ENCODE results near the gene RPS2. TPM values are rescaled to one million over a fixed set of nuclear protein-coding genes. Genes with fewer than 3 reads are reported as not detected.

Gene RPS2
- total and polyA plus RNA-seq, 2 experiments from 2014 or later, result 1,060 to 1,536 TPM

- TF ChIP-seq EZH2 (IDR thresholded peaks at IDR 0.05; ENCODE audit: insufficient read depth, poor library complexity, severe bottlenecking) (no peak), EZH2phosphoT487 (IDR thresholded peaks at IDR 0.05; ENCODE audit: insufficient read depth, low read depth) (no peak)
- Histone ChIP-seq H3K36me3 (ENCODE audit: low read depth) (no peaks in the 10 kb centered on the region; the same call in 1 of the 2 replicates), H3K9me3 (ENCODE audit: low read depth) (no peaks in the 10 kb centered on the region), H3K4me1 (ENCODE audit: insufficient read depth) (no peaks in the 10 kb centered on the region), H3K27ac (no peak overlapping the region), H3K27me3 (replicated peaks; ENCODE audit: insufficient read depth) (no peaks in the 10 kb centered on the region), H3K9me2 (ENCODE audit: insufficient read depth) (no peaks in the 10 kb centered on the region), H3K79me2 (ENCODE audit: insufficient read depth) (no peaks in the 10 kb centered on the region), H3K4me3 (no peak overlapping the region), H3F3A (ENCODE audit: insufficient read depth) (no peaks in the 10 kb centered on the region), H4K20me1 (ENCODE audit: insufficient read depth) (no peaks in the 10 kb centered on the region), H3K9ac (no peak overlapping the region), H3K4me2 (ENCODE audit: unreplicated experiment) (no peak overlapping the region), H2AFZ (no peak overlapping the region)
- 93% methylated on average over 11 of the region's 11 CpGs for WGBS, 2 experiments (ENCODE audit: low coverage in 1 of 2, low lambda C conversion rate in 2 of 2, missing lambda C conversion rate in 2 of 2)
- no peak for DNase-seq
- in situ Hi-C loops (cut with MboI), result no loop called here
These were observed 27.6 kb downstream of the RPS2 start for GRCh38 chr16:1936945-1937479.

GRCh38 chr16:1933097-1933661 lies 31.4 kb downstream of the RPS2 start:
- Histone ChIP-seq H4K20me1 (ENCODE audit: insufficient read depth) (no peaks in the 10 kb centered on the region), H2AFZ (no peak overlapping the region), H3K4me1 (ENCODE audit: insufficient read depth) (no peaks in the 10 kb centered on the region), H3K27ac (no peak overlapping the region), H3K4me3 (no peak overlapping the region), H3K9me3 (ENCODE audit: low read depth) (no peaks in the 10 kb centered on the region), H3K9me2 (ENCODE audit: insufficient read depth) (no peaks in the 10 kb centered on the region), H3K79me2 (ENCODE audit: insufficient read depth) (no peaks in the 10 kb centered on the region), H3F3A (ENCODE audit: insufficient read depth) (no peaks in the 10 kb centered on the region), H3K9ac (no peak overlapping the region), H3K4me2 (ENCODE audit: unreplicated experiment) (no peak overlapping the region), H3K27me3 (replicated peaks; ENCODE audit: insufficient read depth) (no peaks in the 10 kb centered on the region), H3K36me3 (ENCODE audit: low read depth) (no peaks in the 10 kb centered on the region; the same call in 1 of the 2 replicates)
- no peak for DNase-seq
- TF ChIP-seq EZH2phosphoT487 (IDR thresholded peaks at IDR 0.05; ENCODE audit: insufficient read depth, low read depth) (no peak), EZH2 (IDR thresholded peaks at IDR 0.05; ENCODE audit: insufficient read depth, poor library complexity, severe bottlenecking) (no peak)
- 50 to 57% methylated on average over 23 of the region's 23 CpGs for WGBS, 2 experiments (ENCODE audit: low coverage in 1 of 2, low lambda C conversion rate in 2 of 2, missing lambda C conversion rate in 2 of 2)
- in situ Hi-C loops (cut with MboI), result no loop called here

- no peaks in the 10 kb centered on the region for H3K9me2 ChIP-seq (ENCODE audit: insufficient read depth)
- 70 to 72% methylated on average over 19 of the region's 19 CpGs for WGBS, 2 experiments (ENCODE audit: low coverage in 1 of 2, low lambda C conversion rate in 2 of 2, missing lambda C conversion rate in 2 of 2)
- no peak overlapping the region for H3K27ac ChIP-seq
- no peak overlapping the region for H2AFZ ChIP-seq
- no peaks in the 10 kb centered on the region for H4K20me1 ChIP-seq (ENCODE audit: insufficient read depth)
- no peak overlapping the region for H3K4me3 ChIP-seq
- TF ChIP-seq EZH2phosphoT487 (IDR thresholded peaks at IDR 0.05; ENCODE audit: insufficient read depth, low read depth) (no peak), EZH2 (IDR thresholded peaks at IDR 0.05; ENCODE audit: insufficient read depth, poor library complexity, severe bottlenecking) (no peak)
- H3K9ac ChIP-seq, result no peak overlapping the region
- H3K36me3 ChIP-seq (ENCODE audit: low read depth), result no peaks in the 10 kb centered on the region
- in situ Hi-C loops (cut with MboI), result no loop called here
- DNase-seq, result no peak
- no peaks in the 10 kb centered on the region for H3F3A ChIP-seq (ENCODE audit: insufficient read depth)
- no peaks in the 10 kb centered on the region for H3K4me1 ChIP-seq (ENCODE audit: insufficient read depth)
- H3K79me2 ChIP-seq (ENCODE audit: insufficient read depth), result no peaks in the 10 kb centered on the region
- H3K9me3 ChIP-seq (ENCODE audit: low read depth), result no peaks in the 10 kb centered on the region
- H3K27me3 ChIP-seq (replicated peaks; ENCODE audit: insufficient read depth), result no peaks in the 10 kb centered on the region
- H3K4me2 ChIP-seq (ENCODE audit: unreplicated experiment), result no peak overlapping the region
These were observed 32.3 kb downstream of the RPS2 start for GRCh38 chr16:1932050-1933028.

DNA sequence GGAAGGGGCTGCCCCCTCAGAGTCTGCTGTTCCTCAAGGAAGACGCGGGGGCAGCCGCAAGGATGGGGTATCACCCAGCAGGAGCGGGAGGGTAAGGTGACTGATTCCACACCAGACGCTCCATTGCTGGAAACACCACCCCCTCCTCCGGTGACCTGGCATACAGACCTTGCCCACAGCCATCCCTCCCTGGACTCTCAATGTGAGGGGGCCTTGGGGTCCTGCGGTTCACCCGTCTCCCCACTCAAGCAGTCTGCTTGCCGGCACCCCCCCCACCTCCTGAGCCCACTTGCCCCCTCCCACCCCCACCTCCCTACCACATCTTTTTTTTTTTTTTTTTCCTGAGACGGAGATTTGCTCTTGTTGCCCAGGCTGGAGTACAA lies 34.3 kb downstream of the RPS2 start:
- in situ Hi-C loops (cut with MboI), result no loop called here
- no peaks in the 10 kb centered on the region for H3K36me3 ChIP-seq (ENCODE audit: low read depth)
- H2AFZ ChIP-seq, result no peak overlapping the region
- no peak overlapping the region for H3K27ac ChIP-seq
- no peaks in the 10 kb centered on the region for H3K27me3 ChIP-seq (replicated peaks; ENCODE audit: insufficient read depth)
- no peaks in the 10 kb centered on the region for H3F3A ChIP-seq (ENCODE audit: insufficient read depth)
- no peak overlapping the region for H3K9ac ChIP-seq
- no peaks in the 10 kb centered on the region for H3K4me1 ChIP-seq (ENCODE audit: insufficient read depth)
- no peak for DNase-seq
- no peaks in the 10 kb centered on the region for H3K79me2 ChIP-seq (ENCODE audit: insufficient read depth)
- WGBS, 2 experiments (ENCODE audit: low coverage in 1 of 2, low lambda C conversion rate in 2 of 2, missing lambda C conversion rate in 2 of 2), result 53 to 72% methylated on average over 6 to 10 of the region's 10 CpGs
- no peak overlapping the region for H3K4me3 ChIP-seq
- H3K9me2 ChIP-seq (ENCODE audit: insufficient read depth), result no peaks in the 10 kb centered on the region
- H4K20me1 ChIP-seq (ENCODE audit: insufficient read depth), result no peaks in the 10 kb centered on the region
- no peak for TF ChIP-seq EZH2phosphoT487 (IDR thresholded peaks at IDR 0.05; ENCODE audit: insufficient read depth, low read depth)
- no peak for TF ChIP-seq EZH2 (IDR thresholded peaks at IDR 0.05; ENCODE audit: insufficient read depth, poor library complexity, severe bottlenecking)
- no peaks in the 10 kb centered on the region for H3K9me3 ChIP-seq (ENCODE audit: low read depth)
- H3K4me2 ChIP-seq (ENCODE audit: unreplicated experiment), result no peak overlapping the region

Data from GM23248 (cell line).